HPDE6-E6E7 (cell line): Measurements from ENCODE around the gene NT5M.
A peak's percentile ranks its signal among the peaks of the same experiment; 100 is the strongest.
"Not testable (repeated sequence)": the region's sequence is repeated elsewhere in the genome, so short reads cannot be mapped to it uniquely, and the experiment has no call there.

ENCODE experiments used
- DNase-seq: peaks from one replicate; pipeline ENCODE4 v3.0.0; 2011; ENCODE audit warnings: missing footprints; ENCODE audit errors: extremely low spot score

NT5M gene

GRCh38 chr17:17303010-17303846, at the start of gene NT5M:
NT5M (plus strand) TSS chr17:17303373; CDS start chr17:17303551, 178 bp downstream.
- DNase-seq = peak; percentile 73

GRCh38 chr17:17253406-17253805, 49.8 kb upstream of the NT5M start:
- no peak for DNase-seq

- no peak for DNase-seq
Measured at GRCh38 chr17:17254036-17254435, 49.1 kb upstream of the NT5M start.

GRCh38 chr17:17255689-17256088, 47.5 kb upstream of the NT5M start:
- DNase-seq = not testable (repeated sequence)

GRCh38 chr17:17256316-17256715, 46.9 kb upstream of the NT5M start:
- no peak for DNase-seq

GRCh38 chr17:17258011-17258410, 45.2 kb upstream of the NT5M start:
- no peak for DNase-seq

GRCh38 chr17:17258998-17259397, 44.2 kb upstream of the NT5M start:
- DNase-seq = no peak

- no peak for DNase-seq
Measured at GRCh38 chr17:17264430-17264829, 38.7 kb upstream of the NT5M start.

- no peak for DNase-seq
Measured at GRCh38 chr17:17269926-17270773, 33.0 kb upstream of the NT5M start.

- no peak for DNase-seq
Measured at GRCh38 chr17:17275971-17276370, 27.2 kb upstream of the NT5M start.

- not testable (repeated sequence) for DNase-seq
Measured at GRCh38 chr17:17277431-17277830, 25.7 kb upstream of the NT5M start.

- no peak for DNase-seq
Measured at GRCh38 chr17:17279316-17279715, 23.9 kb upstream of the NT5M start.

GRCh38 chr17:17280613-17281549, 22.3 kb upstream of the NT5M start, which contains the start of gene COPS3:
COPS3 (minus strand) TSS chr17:17281246; CDS start chr17:17281186, 60 bp downstream.
- peak; percentile 98 for DNase-seq

- DNase-seq = no peak
Measured at GRCh38 chr17:17285951-17286350, 17.2 kb upstream of the NT5M start.

- DNase-seq = no peak
Measured at GRCh38 chr17:17289086-17289485, 14.1 kb upstream of the NT5M start.

GRCh38 chr17:17289701-17290100, 13.5 kb upstream of the NT5M start:
- DNase-seq = no peak

- DNase-seq = no peak
Measured at GRCh38 chr17:17295141-17295540, 8.0 kb upstream of the NT5M start.

- no peak for DNase-seq
Measured at GRCh38 chr17:17297217-17297616, 6.0 kb upstream of the NT5M start.

- DNase-seq = no peak
Measured at GRCh38 chr17:17298108-17298507, 5.1 kb upstream of the NT5M start.

- no peak for DNase-seq
Measured at GRCh38 chr17:17300624-17301568, 2.3 kb upstream of the NT5M start.
